Fibroblast of mammary gland (primary cell): ENCODE measurements around the gene CCDC85B.

Experiments
- DNase-seq: peaks from one replicate; pipeline ENCODE4 v3.0.0-alpha.2; 2010; ENCODE audit warnings: low read depth
- H3K4me3 ChIP-seq: 2 replicates; pipeline ENCODE4 v1.5.1; 2011; ENCODE audit warnings: low read depth, mild to moderate bottlenecking, low read length, moderate library complexity; ENCODE audit not compliant: control insufficient read depth
- TF ChIP-seq, protein P1 (sequence below): conservative IDR thresholded peaks from 2 replicates; pipeline ENCODE4 v1.5.1; 2011; ENCODE audit warnings: low read depth, low read length, inconsistent platforms; ENCODE audit not compliant: control insufficient read depth, insufficient read depth

The CCDC85B gene

DNA sequence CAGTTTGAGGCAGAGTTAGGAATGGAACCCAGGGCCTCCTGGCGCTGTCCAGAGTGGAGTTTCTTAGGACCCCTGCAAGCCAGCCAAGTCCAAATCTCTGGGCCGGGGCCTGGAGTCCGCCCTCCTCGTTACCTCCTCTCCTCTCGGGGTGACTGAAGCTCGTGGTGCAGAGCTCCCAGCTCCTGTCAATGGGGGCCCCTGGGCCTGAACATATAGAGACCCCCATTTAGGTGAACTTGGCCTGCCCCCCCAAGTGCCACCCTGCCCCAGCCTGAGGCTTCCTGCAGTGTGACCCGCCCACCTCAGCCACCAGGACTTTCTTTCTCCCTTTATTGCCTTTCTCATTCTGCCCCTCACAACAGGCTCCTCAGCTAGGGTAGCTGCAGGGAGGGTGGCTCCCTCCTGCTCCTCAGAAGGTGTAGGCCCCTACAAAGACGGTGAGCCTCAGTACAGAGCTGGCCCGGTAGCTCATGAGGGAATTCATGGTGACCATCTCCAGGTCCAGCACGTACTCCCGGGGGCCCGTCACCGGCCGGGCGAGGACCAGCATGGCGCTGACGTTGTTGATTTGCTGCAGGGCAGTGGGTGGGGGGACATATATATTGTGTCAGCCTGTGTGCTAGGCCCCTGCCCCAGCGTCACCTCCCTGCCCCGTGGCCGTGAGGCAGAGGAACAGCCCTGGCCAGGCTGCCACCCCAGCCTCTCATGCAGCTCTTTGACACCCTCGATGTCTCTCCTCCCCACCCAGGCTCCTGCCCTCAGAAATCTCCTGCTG, 23.8 kb upstream of the CCDC85B start:
- TF ChIP-seq, protein P1, sequence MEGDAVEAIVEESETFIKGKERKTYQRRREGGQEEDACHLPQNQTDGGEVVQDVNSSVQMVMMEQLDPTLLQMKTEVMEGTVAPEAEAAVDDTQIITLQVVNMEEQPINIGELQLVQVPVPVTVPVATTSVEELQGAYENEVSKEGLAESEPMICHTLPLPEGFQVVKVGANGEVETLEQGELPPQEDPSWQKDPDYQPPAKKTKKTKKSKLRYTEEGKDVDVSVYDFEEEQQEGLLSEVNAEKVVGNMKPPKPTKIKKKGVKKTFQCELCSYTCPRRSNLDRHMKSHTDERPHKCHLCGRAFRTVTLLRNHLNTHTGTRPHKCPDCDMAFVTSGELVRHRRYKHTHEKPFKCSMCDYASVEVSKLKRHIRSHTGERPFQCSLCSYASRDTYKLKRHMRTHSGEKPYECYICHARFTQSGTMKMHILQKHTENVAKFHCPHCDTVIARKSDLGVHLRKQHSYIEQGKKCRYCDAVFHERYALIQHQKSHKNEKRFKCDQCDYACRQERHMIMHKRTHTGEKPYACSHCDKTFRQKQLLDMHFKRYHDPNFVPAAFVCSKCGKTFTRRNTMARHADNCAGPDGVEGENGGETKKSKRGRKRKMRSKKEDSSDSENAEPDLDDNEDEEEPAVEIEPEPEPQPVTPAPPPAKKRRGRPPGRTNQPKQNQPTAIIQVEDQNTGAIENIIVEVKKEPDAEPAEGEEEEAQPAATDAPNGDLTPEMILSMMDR: no peak
- DNase-seq: no peak
- H3K4me3 ChIP-seq: no peak overlapping the region

DNA sequence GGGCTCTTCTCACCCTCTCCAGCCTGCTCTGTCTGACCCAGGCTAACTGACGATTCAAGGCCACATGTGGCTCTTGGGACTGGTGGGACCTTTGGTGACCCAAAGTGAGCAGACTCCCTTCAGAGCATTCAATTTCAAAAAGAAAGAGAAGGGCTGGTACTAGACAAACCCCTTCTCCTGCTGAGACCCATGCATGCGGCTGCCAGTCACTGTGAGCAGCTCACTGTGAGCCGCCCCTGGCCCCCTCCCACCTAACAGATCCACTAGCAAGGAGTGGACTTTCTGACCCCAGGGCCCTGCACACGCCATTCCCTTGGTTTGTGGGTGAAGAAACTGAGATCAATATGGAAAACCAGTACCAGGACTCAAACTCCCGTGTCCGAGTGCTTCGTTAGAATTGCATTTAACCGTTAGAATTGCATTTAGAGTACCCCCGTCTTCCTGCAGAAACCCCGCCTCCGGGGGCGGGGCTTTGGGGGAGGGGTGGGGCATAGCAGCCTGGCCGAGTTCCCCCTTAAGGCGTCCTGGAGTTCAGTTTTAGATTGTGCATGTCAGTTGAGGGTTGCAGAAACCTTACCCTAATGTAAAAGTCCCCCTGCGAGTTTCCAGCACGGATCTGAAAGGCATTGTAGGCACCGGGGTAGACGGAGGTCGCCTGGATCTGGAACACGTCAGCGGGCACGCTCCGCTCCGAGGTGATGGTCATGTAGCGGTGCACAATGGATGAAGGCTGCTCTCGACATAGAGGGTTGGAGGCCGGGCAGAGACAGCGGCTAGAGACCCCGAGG, 23.0 kb upstream of the CCDC85B start:
- TF ChIP-seq, protein P1: no peak
- H3K4me3 ChIP-seq: no peak overlapping the region
- no peak for DNase-seq

DNA sequence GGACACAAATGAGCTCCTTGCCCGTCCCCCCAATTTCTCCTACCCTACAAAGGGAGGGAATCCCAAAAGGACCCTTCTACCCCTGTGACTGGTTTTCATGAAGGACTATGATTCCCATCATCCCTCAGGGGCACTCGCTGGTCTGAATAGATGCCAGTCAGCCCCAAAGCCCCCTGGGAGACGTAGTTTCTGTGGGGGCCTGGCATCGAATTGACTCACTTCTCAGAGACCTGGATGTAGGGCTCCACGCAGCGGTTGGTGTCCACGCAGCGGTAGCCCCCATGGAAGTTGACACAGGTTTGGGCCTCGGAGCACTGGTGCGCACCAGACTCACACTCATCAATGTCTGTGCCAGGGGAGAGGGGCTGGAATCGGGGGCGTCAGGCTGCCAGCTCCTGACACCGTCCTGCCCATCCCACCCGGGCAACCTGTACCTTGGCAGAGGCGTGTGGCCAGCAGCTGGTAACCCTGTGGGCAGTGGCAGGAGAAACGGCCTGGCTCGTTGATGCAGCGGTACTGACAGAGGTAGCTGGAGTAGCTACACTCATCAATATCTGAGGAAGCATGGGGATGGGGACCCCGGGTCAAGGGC, 22.3 kb upstream of the CCDC85B start:
- no peak for DNase-seq
- TF ChIP-seq, protein P1: no peak
- H3K4me3 ChIP-seq: no peak overlapping the region

DNA sequence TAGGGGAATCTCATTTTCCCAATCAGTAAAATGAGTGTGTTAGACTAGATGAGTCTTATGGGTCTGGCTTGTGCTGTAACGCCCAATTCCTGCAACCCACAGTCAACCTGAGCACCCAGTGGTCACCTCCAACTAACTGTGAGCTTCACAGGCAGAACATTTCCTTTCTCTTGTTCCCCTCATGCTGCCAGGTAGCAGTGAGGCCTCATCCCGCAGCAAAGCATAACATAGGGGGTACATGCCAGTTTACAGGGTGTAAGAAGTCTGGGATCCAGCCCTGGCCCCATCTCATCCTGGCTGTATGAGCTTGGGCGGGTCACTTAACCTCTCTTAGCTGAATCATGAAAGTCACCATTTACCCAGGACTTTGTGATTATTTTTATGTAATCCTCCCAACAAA, 21.6 kb upstream of the CCDC85B start:
- H3K4me3 ChIP-seq: no peak overlapping the region
- no peak for DNase-seq
- TF ChIP-seq, protein P1: no peak

DNA sequence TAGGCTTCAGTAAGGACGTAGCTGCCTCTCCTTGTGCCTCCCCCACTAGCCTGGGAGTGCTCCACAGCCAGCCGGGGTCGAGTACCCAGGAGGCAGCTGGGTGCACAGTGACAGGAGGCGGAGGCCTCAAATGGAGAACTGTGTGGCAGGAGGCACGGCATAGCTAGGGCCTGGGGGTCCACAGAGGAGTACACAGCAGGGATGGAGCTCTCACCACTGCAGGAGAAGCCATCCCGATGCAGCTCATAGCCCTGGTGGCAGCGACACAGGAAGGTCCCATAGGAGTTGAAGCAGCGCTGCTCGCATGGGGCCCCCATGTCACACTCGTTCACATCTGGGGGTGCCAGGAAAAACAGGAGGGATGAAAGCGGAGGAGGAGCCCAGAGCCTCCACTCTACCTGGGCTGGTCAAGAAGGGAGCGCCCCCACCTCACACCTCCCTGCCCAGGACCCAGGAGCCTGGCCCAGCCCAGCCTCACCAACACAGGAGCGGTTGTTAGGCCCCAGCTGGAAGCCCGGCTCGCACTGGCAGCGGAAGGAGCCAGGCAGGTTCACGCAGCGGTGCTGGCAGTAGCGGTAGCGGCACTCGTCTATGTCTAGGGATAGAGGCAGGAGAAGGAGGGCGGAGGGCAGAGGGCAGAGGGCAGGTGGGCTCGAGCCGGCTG, 20.7 kb upstream of the CCDC85B start:
- TF ChIP-seq, protein P1: no peak
- no peak for DNase-seq
- H3K4me3 ChIP-seq: no peak overlapping the region

DNA sequence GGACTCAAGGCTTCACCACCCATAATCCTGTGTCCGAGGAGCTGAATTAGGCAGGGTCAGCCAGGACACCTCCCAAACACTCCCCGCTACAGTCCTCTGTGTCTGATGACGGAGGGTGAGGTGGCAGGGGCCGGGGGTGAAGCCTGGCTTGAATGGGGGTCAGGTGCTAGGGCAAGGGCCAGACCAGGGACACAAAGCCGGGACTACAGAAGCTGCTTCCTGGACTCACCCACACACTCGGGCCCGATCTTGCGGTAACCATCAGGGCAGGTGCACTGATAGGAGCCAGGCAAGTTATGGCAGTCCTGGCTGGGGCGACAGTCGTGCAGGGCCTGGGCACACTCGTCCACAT, 20.2 kb upstream of the CCDC85B start:
- no peak overlapping the region for H3K4me3 ChIP-seq
- no peak for DNase-seq
- TF ChIP-seq, protein P1: no peak
